Epithelial cell of proximal tubule (primary cell): ENCODE measurements around the gene AGTR1. TPM values are rescaled to one million over a fixed set of nuclear protein-coding genes. Genes with fewer than 3 reads are reported as not detected.

Source experiments
- DNase-seq: peaks from one replicate; pipeline ENCODE4 v3.0.0-alpha.2; 2011; ENCODE audit warnings: low read depth
- H3K4me3 ChIP-seq: 2 replicates; pipeline ENCODE4 v1.5.1; 2011; ENCODE audit warnings: low read depth, mild to moderate bottlenecking, low read length
- total RNA-seq: library from RNA; depleted of rRNA; stranded (reverse); fragments of >200 nt; gene quantifications from 2 replicates; pipeline ENCODE4 v1.2.3, GENCODE V29; 2015
- TF ChIP-seq, protein P1 (sequence below): conservative IDR thresholded peaks from 2 replicates; pipeline ENCODE4 v1.5.1; 2012; ENCODE audit warnings: low read depth, mild to moderate bottlenecking, low read length

AGTR1 gene
- 0.12 and 0.14 TPM in 2 replicates for total RNA-seq

DNA sequence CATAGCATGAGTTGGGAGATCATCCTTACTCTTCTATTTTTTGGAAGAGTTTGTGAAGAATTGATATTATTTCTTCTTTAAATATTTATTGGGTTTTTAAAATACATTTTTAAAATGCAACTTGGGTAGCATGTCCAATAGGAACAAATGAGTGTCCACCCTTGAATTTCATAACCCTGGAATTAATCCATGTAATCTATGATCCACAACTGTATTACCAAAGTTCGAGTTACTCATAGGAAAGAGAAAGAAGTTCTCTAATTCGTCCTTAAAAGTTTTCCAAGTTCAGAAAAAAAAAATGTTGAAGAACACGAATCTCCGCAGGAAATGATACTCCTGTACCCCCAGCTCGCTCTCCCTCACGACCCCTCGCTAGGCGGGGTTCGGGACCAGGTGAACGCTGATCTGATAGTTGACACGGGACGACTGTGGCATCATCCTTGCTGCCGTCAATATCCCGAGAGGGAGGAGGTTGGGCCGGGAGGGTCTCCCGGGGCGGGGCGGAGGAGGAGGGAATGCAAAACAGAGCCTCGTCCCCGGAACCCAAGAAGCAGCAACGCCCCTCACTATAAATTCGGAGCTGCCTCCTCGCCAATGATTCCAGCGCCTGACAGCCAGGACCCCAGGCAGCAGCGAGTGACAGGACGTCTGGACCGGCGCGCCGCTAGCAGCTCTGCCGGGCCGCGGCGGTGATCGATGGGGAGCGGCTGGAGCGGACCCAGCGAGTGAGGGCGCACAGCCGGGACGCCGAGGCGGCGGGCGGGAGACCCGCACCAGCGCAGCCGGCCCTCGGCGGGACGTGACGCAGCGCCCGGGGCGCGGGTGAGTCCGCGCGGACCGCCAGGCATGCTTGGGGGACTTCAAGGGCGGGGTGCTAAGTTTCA is at the start of gene AGTR1:
Gene AGTR1, plus strand, starts transcription at position 598 of the 884 bp plus-strand sequence. CDS start 43,133 bp downstream, outside the sequence.
- DNase-seq, result no peak
- TF ChIP-seq, protein P1, sequence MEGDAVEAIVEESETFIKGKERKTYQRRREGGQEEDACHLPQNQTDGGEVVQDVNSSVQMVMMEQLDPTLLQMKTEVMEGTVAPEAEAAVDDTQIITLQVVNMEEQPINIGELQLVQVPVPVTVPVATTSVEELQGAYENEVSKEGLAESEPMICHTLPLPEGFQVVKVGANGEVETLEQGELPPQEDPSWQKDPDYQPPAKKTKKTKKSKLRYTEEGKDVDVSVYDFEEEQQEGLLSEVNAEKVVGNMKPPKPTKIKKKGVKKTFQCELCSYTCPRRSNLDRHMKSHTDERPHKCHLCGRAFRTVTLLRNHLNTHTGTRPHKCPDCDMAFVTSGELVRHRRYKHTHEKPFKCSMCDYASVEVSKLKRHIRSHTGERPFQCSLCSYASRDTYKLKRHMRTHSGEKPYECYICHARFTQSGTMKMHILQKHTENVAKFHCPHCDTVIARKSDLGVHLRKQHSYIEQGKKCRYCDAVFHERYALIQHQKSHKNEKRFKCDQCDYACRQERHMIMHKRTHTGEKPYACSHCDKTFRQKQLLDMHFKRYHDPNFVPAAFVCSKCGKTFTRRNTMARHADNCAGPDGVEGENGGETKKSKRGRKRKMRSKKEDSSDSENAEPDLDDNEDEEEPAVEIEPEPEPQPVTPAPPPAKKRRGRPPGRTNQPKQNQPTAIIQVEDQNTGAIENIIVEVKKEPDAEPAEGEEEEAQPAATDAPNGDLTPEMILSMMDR, result no peak
- H3K4me3 ChIP-seq, result peak within 1 kb of the TSS; percentile 53

GRCh38 chr3:148648685-148649352 is 48.9 kb upstream of the AGTR1 start:
- no peak overlapping the region for H3K4me3 ChIP-seq
- no peak for DNase-seq
- TF ChIP-seq, protein P1, result no peak

DNA sequence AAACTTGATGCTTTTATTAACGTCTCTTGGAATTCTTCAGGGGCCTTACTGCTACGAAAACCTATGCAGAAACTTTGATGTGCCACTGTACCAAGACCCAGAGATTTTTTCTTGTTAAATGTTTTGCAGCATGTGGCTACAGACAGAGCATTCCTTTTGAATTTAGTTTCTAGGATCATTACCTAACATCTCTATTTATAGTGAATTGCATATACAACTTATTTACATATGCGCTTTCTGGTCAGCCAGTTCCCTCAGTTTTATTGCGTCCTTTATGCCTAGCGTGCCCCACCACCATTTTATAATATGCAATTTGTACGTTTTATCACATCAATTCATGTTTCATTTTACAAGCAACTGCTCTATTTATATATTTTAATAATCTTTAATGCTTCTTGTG is 46.2 kb upstream of the AGTR1 start:
- TF ChIP-seq, protein P1, result no peak
- no peak for DNase-seq
- no peak overlapping the region for H3K4me3 ChIP-seq

DNA sequence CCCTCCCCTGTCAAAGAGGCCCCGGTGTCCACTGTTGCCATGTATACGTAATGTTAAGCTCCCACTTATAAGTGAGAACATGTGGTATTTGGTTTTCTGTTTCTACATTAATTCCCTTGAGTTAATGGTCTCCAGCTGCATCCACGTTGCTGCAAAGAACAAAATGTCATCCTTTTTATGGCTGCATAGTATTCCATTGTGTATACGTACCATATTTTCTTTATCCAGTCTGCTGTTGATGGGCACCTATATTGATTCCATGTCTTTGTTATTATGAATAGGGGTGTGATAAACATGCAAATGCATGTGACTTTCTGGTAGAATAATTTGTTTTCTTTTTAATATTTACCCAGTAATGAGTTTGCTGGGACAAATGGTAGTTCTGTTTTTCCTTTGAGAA is 43.3 kb upstream of the AGTR1 start:
- DNase-seq, result no peak
- TF ChIP-seq, protein P1, result no peak
- no peak overlapping the region for H3K4me3 ChIP-seq

- no peak for DNase-seq
- H3K4me3 ChIP-seq, result no peak overlapping the region
- TF ChIP-seq, protein P1, result no peak
Measured at GRCh38 chr3:148657470-148657869, 40.2 kb upstream of the AGTR1 start.

DNA sequence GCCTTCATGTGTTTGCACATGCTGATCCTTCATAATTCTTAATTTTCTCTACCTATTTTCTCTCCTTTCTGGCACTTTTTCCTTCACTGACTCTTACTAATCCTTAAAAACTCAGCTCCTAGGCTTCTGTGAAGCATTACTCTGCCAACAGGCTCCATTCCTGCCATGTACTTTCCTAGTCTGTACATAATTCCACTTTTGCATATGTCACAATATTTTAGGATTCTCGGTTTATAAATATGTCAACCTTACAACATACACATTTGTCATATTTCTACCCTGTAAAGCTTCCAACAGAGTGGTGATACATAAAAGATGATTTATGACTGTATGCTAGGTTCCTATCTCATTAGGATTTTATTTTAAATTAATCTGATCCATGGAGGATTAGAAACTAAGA is 38.2 kb upstream of the AGTR1 start:
- TF ChIP-seq, protein P1, result no peak
- H3K4me3 ChIP-seq, result no peak overlapping the region
- DNase-seq, result no peak
